ENCODE measurements around the gene MTHFR. TPM values are rescaled to one million over a fixed set of nuclear protein-coding genes. Genes with fewer than 3 reads are reported as not detected.

MTHFR gene
- total RNA-seq, 1 experiment from 2014 or later: 27.8 TPM

- no peaks in the 10 kb centered on the region for H3K27me3 Mint-ChIP-seq (ENCODE audit: insufficient read depth, unreplicated experiment)
- H3K36me3 ChIP-seq (ENCODE audit: control insufficient read depth, insufficient read depth, low read length): peaks cover 5% of the 10 kb centered on the region
- ChIA-PET POLR2A (no interaction called here), CTCF (no interaction called here)
- no peak for TF ChIP-seq CTCF (IDR thresholded peaks at IDR 0.05; ENCODE audit: insufficient read depth in 1 of 2, low read depth in 1 of 2, low read length in 1 of 2, severe bottlenecking in 1 of 2, unreplicated experiment in 1 of 2)
- no peaks in the 10 kb centered on the region for H3K27me3 ChIP-seq (replicated peaks; ENCODE audit: control insufficient read depth, insufficient read depth, low read length)
- H3K9me3 ChIP-seq: no peaks in the 10 kb centered on the region
- DNase-seq: no peak
- no peak overlapping the region for H3K4me3 ChIP-seq (ENCODE audit: low read depth, low read length)
- H3K4me3 Mint-ChIP-seq (ENCODE audit: unreplicated experiment): no peak overlapping the region
- no TSS peak for BruUV-seq (replicated peaks)
- H3K4me1 Mint-ChIP-seq (ENCODE audit: low read depth, unreplicated experiment): no peaks in the 10 kb centered on the region
- H3K9me3 Mint-ChIP-seq (ENCODE audit: unreplicated experiment): no peaks in the 10 kb centered on the region
- H3K4me1 ChIP-seq: peaks cover 10% of the 10 kb centered on the region
- intact Hi-C loops (cut with micrococcal nuclease; ENCODE audit: unreplicated experiment): loop anchor here (10.0 kb wide), 1 partner anchor 66 kb away; the partner anchor contains the start of gene AGTRAP
- H3K36me3 Mint-ChIP-seq (ENCODE audit: insufficient read depth, unreplicated experiment): peaks cover 8% of the 10 kb centered on the region
- H3K27ac Mint-ChIP-seq (ENCODE audit: unreplicated experiment): no peak overlapping the region
Measured at GRCh38 chr1:11800391-11800755, 5.4 kb downstream of the MTHFR start.

GRCh38 chr1:11799896-11800295 lies 5.9 kb downstream of the MTHFR start:
- Histone ChIP-seq H3K27me3 (replicated peaks; ENCODE audit: control insufficient read depth, insufficient read depth, low read length) (no peaks in the 10 kb centered on the region), H3K4me3 (ENCODE audit: low read depth, low read length) (no peak overlapping the region), H3K36me3 (ENCODE audit: control insufficient read depth, insufficient read depth, low read length) (peaks cover 5% of the 10 kb centered on the region), H3K9me3 (no peaks in the 10 kb centered on the region), H3K4me1 (peaks cover 10% of the 10 kb centered on the region)
- POLR2A ChIA-PET: no interaction called here
- intact Hi-C loops (cut with micrococcal nuclease; ENCODE audit: unreplicated experiment): loop anchor here (10.0 kb wide), 1 partner anchor 65 kb away; the partner anchor contains the start of gene AGTRAP
- CTCF ChIA-PET: no interaction called here
- no peak for DNase-seq
- no peaks in the 10 kb centered on the region for H3K4me1 Mint-ChIP-seq (ENCODE audit: low read depth, unreplicated experiment)
- H3K27me3 Mint-ChIP-seq (ENCODE audit: insufficient read depth, unreplicated experiment): no peaks in the 10 kb centered on the region
- no TSS peak for BruUV-seq (replicated peaks)
- TF ChIP-seq CTCF (IDR thresholded peaks at IDR 0.05; ENCODE audit: insufficient read depth in 1 of 2, low read depth in 1 of 2, low read length in 1 of 2, severe bottlenecking in 1 of 2, unreplicated experiment in 1 of 2): no peak
- no peaks in the 10 kb centered on the region for H3K9me3 Mint-ChIP-seq (ENCODE audit: unreplicated experiment)
- H3K36me3 Mint-ChIP-seq (ENCODE audit: insufficient read depth, unreplicated experiment): peaks cover 7% of the 10 kb centered on the region
- H3K4me3 Mint-ChIP-seq (ENCODE audit: unreplicated experiment): no peak overlapping the region
- no peak overlapping the region for H3K27ac Mint-ChIP-seq (ENCODE audit: unreplicated experiment)

GRCh38 chr1:11799099-11799498 lies 6.7 kb downstream of the MTHFR start:
- no peaks in the 10 kb centered on the region for H3K9me3 ChIP-seq
- peaks cover 14% of the 10 kb centered on the region for H3K4me1 ChIP-seq
- H3K9me3 Mint-ChIP-seq (ENCODE audit: unreplicated experiment): no peaks in the 10 kb centered on the region
- BruUV-seq (replicated peaks): no TSS peak
- DNase-seq: no peak
- intact Hi-C loops (cut with micrococcal nuclease; ENCODE audit: unreplicated experiment): no loop called here
- H3K4me3 ChIP-seq (ENCODE audit: low read depth, low read length): no peak overlapping the region
- no peak for TF ChIP-seq CTCF (IDR thresholded peaks at IDR 0.05; ENCODE audit: insufficient read depth in 1 of 2, low read depth in 1 of 2, low read length in 1 of 2, severe bottlenecking in 1 of 2, unreplicated experiment in 1 of 2)
- H3K36me3 ChIP-seq (ENCODE audit: control insufficient read depth, insufficient read depth, low read length): peaks cover 5% of the 10 kb centered on the region
- H3K4me1 Mint-ChIP-seq (ENCODE audit: low read depth, unreplicated experiment): no peaks in the 10 kb centered on the region
- H3K27me3 Mint-ChIP-seq (ENCODE audit: insufficient read depth, unreplicated experiment): no peaks in the 10 kb centered on the region
- no peaks in the 10 kb centered on the region for H3K27me3 ChIP-seq (replicated peaks; ENCODE audit: control insufficient read depth, insufficient read depth, low read length)
- no peak overlapping the region for H3K4me3 Mint-ChIP-seq (ENCODE audit: unreplicated experiment)
- CTCF ChIA-PET: no interaction called here
- POLR2A ChIA-PET: no interaction called here
- H3K27ac Mint-ChIP-seq (ENCODE audit: unreplicated experiment): no peak overlapping the region
- peaks cover 7% of the 10 kb centered on the region for H3K36me3 Mint-ChIP-seq (ENCODE audit: insufficient read depth, unreplicated experiment)

All from Caco-2 (cell line).